Esophagus muscularis mucosa (tissue), 3 donors: ENCODE measurements around the gene ATXN3.
"Not testable (repeated sequence)": the region's sequence is repeated elsewhere in the genome, so short reads cannot be mapped to it uniquely, and the experiment has no call there.

Experiments
- EP300 ChIP-seq: sonication (generic); formaldehyde crosslinking; IDR thresholded peaks from one replicate; pipeline ENCODE4 v1.6.1; 2017; ENCODE audit warnings: antibody characterized with exemption
- TF ChIP-seq, protein P1 (sequence below), 3 experiments: fragments of 200-600 bp in 2 of 3; fragments of 450-650 bp in 1 of 3; sonication (generic) in 2 of 3; IDR thresholded peaks; one replicate each; pipeline ENCODE4 v1.5.1; 2017 to 2019; ENCODE audit warnings: antibody characterized with exemption in 3 of 3, mild to moderate bottlenecking in 2 of 3, moderate library complexity in 1 of 3

DNA sequence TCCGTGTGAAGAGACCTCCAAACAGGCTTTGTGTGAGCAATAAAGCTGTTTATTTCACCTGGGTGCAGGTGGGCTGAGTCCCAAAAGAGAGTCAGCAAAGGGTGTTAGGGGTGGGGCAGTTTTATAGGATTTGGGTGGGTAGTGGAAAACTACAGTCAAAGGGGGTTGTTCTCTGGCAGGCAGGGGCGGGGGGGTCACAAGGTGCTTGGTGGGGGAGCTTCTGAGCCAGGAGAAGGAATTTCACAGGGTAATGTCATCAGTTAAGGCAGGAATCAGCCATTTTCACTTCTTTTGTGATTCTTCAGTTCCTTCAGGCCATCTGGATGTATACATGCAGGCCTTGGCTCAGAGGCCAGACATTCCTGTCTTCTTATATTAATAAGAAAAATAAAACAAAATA is 64.6 kb downstream of the ATXN3 start:
- TF ChIP-seq, protein P1, sequence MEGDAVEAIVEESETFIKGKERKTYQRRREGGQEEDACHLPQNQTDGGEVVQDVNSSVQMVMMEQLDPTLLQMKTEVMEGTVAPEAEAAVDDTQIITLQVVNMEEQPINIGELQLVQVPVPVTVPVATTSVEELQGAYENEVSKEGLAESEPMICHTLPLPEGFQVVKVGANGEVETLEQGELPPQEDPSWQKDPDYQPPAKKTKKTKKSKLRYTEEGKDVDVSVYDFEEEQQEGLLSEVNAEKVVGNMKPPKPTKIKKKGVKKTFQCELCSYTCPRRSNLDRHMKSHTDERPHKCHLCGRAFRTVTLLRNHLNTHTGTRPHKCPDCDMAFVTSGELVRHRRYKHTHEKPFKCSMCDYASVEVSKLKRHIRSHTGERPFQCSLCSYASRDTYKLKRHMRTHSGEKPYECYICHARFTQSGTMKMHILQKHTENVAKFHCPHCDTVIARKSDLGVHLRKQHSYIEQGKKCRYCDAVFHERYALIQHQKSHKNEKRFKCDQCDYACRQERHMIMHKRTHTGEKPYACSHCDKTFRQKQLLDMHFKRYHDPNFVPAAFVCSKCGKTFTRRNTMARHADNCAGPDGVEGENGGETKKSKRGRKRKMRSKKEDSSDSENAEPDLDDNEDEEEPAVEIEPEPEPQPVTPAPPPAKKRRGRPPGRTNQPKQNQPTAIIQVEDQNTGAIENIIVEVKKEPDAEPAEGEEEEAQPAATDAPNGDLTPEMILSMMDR (IDR thresholded peaks at IDR 0.05) = not testable (repeated sequence)
- not testable (repeated sequence) for TF ChIP-seq EP300
